ENCODE results near the gene IRX4.

The IRX4 gene

GRCh38 chr5:1895739-1896420 is 13.2 kb upstream of the IRX4 start:
- ATAC-seq = no peak
- no peak for TF ChIP-seq ISL1 (CRISPR knock-in tag; IDR thresholded peaks at IDR 0.05)
- no peak for TF ChIP-seq TOX (CRISPR knock-in tag; IDR thresholded peaks at IDR 0.05; ENCODE audit: borderline replicate concordance)
- no peak for TF ChIP-seq TCF4 (CRISPR knock-in tag; IDR thresholded peaks at IDR 0.05; ENCODE audit: borderline replicate concordance)
- no peak for TF ChIP-seq POU6F1 (CRISPR knock-in tag; IDR thresholded peaks at IDR 0.05; ENCODE audit: borderline replicate concordance, low read depth)
- TF ChIP-seq ZNF565 (CRISPR knock-in tag; conservative IDR thresholded peaks at IDR 0.05; ENCODE audit: low read depth) = no peak
- TF ChIP-seq ZFP30 (CRISPR knock-in tag; IDR thresholded peaks at IDR 0.05) = no peak
- no peak for TF ChIP-seq BACH2 (CRISPR knock-in tag; IDR thresholded peaks at IDR 0.05; ENCODE audit: borderline replicate concordance)
- TF ChIP-seq OSR1 (CRISPR knock-in tag; IDR thresholded peaks at IDR 0.05) = no peak
- TF ChIP-seq CSDC2 (CRISPR knock-in tag; IDR thresholded peaks at IDR 0.05) = no peak
- no peak for TF ChIP-seq ZFP3 (CRISPR knock-in tag; IDR thresholded peaks at IDR 0.05)
- TF ChIP-seq RARB (CRISPR knock-in tag; IDR thresholded peaks at IDR 0.05) = no peak
- no peak for TF ChIP-seq ZC3H10 (CRISPR knock-in tag; IDR thresholded peaks at IDR 0.05)
- TF ChIP-seq ZNF70 (CRISPR knock-in tag; IDR thresholded peaks at IDR 0.05) = no peak
- TF ChIP-seq PPARA (CRISPR knock-in tag; IDR thresholded peaks at IDR 0.05; ENCODE audit: borderline replicate concordance) = no peak
- TF ChIP-seq ESRRG (CRISPR knock-in tag; IDR thresholded peaks at IDR 0.05) = no peak
- TF ChIP-seq PATZ1 (CRISPR knock-in tag; IDR thresholded peaks at IDR 0.05; ENCODE audit: borderline replicate concordance) = no peak
- no peak for TF ChIP-seq CREB5 (CRISPR knock-in tag; IDR thresholded peaks at IDR 0.05; ENCODE audit: low read depth)

GRCh38 chr5:1894243-1894642 is 11.5 kb upstream of the IRX4 start:
- TF ChIP-seq PATZ1 (CRISPR knock-in tag; IDR thresholded peaks at IDR 0.05; ENCODE audit: borderline replicate concordance) (no peak), SNAI2 (CRISPR knock-in tag; IDR thresholded peaks at IDR 0.05) (no peak), OSR1 (CRISPR knock-in tag; IDR thresholded peaks at IDR 0.05) (no peak), ARNTL (CRISPR knock-in tag; IDR thresholded peaks at IDR 0.05; ENCODE audit: borderline replicate concordance, low read depth) (no peak), GLIS3 (CRISPR knock-in tag; IDR thresholded peaks at IDR 0.05) (no peak), PPARA (CRISPR knock-in tag; IDR thresholded peaks at IDR 0.05; ENCODE audit: borderline replicate concordance) (no peak), CREB5 (CRISPR knock-in tag; IDR thresholded peaks at IDR 0.05; ENCODE audit: low read depth) (no peak), ZNF8 (CRISPR knock-in tag; IDR thresholded peaks at IDR 0.05) (no peak), BACH2 (CRISPR knock-in tag; IDR thresholded peaks at IDR 0.05; ENCODE audit: borderline replicate concordance) (no peak), ZC3H10 (CRISPR knock-in tag; IDR thresholded peaks at IDR 0.05) (no peak), ESRRG (CRISPR knock-in tag; IDR thresholded peaks at IDR 0.05) (no peak), ZNF70 (CRISPR knock-in tag; IDR thresholded peaks at IDR 0.05) (no peak), TCF4 (CRISPR knock-in tag; IDR thresholded peaks at IDR 0.05; ENCODE audit: borderline replicate concordance) (no peak), CSRNP3 (CRISPR knock-in tag; IDR thresholded peaks at IDR 0.05) (no peak), RARB (CRISPR knock-in tag; IDR thresholded peaks at IDR 0.05) (no peak)

More at GRCh38 chr5:1894243-1894642, 11.5 kb upstream of the IRX4 start:
- ATAC-seq = no peak
